Fibroblast of skin of right biceps (primary cell): ENCODE data around the gene PDIA6.

Source experiments
- DNase-seq: peaks from one replicate; pipeline ENCODE4 v3.0.0-alpha.2; 2013

The PDIA6 gene

DNA sequence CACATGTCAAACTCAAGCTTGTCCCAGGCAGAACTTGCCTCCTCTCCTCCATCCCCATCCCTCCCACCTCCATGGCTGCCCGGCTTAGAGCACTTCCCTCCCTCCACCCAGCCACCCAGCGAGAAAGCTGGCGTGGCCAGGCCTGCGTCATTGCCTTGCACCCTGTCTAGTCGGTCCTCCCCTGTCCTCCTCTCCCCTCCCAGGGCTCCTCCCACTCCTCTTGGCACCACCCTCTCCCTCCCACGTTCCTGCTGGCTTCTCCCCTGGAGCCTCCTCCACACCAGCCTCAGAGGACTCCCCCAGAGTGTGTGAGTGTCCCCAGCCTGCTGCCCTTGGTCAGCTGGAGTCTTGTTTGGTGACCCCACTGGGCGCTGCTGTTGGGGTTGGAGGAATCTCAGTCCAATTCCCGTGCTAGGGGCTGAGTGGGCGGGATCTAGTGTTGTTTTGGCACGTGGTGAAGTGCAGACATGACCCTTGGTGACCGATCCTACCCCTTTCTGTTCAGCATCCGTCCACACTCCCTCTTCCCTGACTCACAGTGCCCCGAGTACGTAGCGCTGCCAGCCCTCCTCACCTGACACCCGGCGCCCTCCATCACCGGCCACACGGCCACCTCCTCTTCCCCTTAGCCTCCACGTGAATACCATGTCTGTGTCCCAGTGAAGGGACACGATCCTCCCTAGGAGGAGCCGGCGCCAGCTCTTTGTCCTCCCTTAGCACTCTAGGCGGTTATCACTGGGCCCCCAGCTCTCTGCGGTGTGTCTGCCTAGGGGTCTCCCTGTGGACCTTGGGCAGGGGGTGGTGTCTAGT, 49.7 kb downstream of the PDIA6 start:
- peak; percentile 11 for DNase-seq

DNA sequence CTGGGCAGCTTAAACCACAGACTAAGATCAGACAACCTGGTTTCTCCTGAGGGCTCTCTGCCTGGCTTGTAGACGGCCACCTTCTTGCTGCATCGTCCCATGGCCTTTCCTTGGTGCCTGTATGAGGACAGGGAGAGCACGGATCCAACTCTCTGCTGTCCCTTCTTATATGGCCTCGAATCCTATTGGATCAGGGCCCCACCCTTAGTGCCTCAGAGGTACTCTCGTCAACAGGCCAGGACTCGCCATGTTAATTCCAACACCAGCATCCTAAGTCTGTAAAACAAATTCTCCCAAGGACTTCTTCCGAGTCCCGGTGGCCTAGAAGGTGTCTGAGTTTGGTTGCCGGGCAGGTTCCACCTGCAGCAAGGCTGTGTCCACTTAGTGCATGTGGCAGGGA, 51.0 kb downstream of the PDIA6 start:
- no peak for DNase-seq

DNA sequence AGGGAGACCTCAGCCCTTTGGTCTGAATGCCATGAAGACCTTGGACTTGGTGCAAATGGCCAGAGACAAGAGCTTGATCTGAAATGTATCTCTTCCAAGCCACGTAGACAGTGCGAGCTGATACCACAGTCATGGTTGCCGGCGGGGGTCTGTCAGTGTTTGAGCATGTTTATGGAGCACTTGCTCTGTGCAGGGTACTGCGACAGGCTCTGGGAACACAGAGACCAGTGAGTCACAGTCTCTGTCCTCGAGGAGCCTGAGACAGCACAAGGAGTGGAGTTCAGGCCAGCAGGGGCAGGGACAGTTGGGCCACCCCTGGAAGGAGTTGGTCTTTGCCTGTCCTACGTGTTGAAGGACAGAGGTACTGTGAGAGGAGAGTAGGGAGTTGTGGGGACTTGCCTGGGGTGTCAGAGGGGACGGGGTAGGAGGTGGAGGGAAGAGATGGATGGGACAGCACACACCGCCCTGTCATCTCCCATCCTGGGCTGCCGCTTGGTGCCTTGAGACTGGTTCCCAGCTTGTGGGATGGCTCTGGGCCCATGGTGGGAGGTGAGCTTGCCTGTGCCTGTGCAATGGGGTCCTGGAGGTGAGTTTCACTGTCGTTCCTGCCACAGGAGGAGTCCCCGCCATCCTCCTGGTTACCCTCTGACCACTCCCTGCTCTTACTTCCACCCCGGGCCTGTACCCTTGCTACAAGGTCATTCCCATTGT, 51.6 kb downstream of the PDIA6 start:
- DNase-seq = no peak

DNA sequence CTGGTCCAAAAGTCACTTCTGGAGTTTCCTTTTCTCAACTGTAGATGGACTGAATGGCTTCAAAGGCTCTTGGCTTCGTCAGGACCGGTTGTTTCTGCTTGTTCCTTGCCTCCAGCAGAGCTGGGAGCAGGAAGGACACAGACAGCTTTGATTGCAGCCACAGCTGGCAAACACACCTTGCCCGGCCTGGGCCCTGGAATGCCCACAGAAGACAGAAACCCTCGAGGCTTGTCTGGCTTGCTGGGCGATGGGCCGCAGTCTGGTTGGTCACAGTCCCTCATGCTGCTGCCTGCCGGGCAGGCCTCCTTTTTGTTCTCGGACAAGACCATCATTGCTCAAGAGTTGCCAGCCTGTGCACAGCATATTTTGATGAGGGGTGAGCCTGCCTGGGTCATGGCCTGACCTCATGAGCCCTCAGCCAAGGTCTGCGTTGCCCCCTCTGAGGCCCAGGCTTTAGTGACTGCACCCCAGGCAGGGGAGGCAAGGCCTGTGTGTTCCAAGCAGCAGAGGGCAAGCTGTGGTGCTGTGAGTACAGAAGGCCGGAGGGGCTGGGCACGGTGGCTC, 53.4 kb downstream of the PDIA6 start:
- DNase-seq = no peak

DNA sequence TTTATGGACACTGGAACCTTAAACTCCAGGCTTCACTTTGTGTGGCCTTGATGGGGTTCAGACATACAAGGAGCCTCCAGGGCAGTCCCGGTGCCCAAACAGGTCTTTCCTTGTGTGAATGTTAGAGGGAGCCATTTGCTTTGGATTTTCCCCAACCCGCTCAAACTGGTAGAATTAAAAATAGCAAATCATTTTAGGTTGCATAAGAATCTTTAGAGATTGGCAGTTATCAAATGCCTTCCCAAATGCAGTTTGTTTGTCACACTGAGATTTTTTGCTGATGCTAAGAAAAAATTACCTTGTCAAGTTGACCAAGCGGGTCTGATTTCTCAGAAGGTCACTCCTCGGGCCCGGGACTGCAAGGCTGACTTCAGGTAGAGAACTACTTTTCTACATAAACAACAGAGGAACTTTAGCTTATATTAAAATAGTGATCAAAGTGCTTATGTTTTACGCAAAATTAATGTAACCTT, 54.7 kb downstream of the PDIA6 start:
- no peak for DNase-seq

DNA sequence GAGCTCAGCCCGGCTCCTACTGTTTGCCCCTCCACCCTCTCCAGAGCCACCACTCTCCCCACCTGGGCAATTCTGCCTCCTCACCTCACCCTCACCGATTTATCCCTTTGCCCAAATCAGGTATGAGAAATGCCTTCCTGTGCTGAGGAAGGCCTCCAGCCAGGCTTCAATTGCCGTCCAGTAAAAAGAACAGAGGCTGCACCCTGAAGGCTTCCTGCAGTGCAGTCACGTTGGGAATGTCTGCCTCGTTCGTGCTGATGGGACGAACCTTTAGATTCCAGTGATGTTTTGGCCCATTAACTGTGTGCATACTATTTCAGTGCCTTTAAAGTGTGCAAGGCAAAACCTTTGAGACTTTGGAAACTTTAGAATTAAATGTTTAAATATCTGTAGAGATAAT, 57.0 kb downstream of the PDIA6 start:
- no peak for DNase-seq

DNA sequence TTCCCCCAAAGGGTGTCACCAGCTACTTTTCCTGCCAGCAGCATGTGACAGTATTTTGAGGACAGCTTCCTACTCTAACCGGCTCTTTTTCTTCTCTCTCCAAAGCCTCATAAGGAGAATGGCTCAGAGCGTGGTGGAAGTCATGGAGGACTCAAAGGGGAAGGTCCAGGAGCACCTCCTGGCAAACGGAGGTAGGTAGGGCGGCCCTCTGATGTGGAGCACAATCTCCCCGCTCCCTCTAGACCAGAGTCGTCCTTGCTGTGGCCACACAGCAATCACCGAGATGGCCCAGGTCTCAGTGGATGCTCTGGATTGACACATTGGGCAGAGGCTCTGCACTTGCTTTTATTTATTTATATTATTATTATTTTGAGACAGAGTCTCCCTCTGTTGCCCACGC, 58.7 kb downstream of the PDIA6 start:
- DNase-seq = no peak

DNA sequence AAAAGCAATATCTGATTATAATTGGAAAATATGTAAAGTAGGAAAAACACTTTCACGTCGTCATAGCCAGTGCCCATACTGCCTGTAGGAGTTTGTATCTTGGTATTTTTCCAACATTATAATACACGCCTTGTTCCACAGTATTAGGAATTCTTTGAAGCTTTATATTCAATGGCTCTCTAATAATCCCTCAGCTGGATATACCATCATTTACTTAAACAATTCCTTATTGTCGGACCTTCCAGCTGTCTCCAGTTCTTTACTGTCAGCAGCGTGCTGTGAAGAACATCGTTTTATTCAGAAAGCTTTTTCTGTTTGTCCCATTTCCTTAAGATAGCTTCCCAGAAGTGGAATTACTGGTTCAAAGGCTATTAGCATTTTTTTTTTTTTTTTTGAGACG, 59.4 kb downstream of the PDIA6 start:
- DNase-seq = no peak

DNA sequence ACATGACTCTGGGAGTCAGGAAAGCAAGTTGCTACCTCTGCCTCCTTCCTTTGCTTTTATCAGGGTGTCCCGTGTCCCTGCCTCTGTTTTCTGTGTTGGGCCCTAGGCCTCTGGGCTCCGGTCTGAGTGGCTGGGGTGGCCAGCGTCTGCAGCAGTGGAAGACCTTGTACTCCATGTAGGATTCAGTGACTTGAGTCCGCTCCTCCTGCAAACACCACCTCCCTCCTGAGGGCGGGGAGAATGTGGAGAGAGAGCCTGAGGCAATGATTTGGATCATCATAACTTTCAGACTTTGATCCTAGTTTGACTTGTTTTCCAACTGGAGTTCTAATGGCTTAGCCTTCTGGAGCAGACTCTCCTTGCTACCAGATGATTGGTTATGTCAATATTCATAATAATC, 60.3 kb downstream of the PDIA6 start:
- no peak for DNase-seq

DNA sequence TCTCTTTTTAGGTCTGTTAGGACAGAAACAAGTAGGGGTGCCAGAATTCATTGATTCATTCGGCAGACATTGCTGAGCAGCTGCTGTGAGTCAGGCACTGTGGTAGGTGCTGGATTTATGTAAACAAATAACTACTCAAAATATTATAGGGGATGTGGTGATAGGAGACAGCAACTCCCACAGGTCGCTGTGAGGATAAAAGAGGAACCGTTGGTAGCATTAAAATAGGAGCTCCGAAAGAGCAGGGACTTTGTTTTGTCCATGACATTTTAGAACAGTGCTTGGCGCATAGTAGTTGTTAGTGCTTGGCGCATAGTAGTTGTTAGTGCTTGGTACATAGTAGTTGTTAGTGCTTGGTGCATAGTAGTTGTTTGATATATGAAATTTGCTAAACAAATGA, 62.0 kb downstream of the PDIA6 start:
- DNase-seq = no peak

DNA sequence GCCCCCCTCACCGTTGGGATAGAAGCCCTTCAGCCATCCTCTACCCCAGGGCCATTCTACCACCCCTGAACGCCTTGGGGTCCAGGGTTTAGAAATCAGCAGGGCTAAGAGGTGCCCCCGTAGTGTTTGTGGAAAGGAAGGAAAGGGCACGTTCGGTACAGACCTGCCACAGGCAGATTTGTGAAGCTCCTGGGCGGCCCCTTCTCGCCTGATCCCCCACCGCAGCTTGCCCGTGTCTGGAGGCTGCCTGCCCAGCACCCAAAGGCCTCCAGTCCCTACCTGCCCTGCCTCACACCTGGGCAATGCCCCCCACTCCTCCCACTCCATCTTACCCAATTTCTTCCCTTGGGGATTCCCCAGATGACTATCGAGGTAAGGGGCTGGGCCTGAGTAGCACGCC, 69.9 kb downstream of the PDIA6 start:
- no peak for DNase-seq

DNA sequence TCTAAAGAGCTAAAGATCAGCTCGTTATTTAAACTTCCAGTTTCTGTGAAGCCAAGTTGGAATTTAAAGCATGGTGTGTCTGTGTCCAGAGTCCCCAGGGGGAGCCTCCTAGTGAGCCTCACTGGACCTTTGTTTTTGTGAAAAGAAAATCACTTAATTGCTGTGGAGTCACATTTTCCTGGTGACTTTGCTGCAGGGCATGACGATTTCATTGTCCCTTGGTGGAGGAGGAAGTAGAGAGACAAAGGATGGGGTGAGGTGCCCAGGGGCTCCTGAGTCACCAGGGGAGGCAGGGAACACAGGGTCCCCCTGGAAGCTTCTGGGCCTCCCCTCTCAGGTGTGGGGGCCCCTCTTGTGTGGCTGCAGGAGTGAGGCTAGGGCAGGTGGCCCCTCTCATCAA, 71.4 kb downstream of the PDIA6 start:
- DNase-seq = no peak

DNA sequence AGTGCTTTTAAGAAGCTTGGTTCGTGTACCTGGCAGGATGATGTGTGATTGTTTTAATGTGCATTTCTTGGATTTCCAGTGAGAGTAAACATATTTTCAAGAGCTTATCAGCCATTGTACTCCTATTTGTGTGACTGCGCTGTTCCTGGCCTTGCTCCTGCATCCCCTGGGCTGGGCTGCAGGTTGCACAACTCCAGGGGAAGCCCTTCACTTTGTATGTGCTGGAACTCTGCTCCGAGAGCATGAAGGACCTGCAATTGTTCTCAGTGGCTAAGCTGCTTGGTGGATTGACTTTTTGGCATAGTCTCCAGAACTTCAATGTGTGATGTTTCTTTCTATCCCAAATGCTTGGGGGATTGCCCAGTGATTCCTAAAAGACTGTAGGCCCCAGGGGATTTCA, 72.4 kb downstream of the PDIA6 start:
- DNase-seq = no peak

DNA sequence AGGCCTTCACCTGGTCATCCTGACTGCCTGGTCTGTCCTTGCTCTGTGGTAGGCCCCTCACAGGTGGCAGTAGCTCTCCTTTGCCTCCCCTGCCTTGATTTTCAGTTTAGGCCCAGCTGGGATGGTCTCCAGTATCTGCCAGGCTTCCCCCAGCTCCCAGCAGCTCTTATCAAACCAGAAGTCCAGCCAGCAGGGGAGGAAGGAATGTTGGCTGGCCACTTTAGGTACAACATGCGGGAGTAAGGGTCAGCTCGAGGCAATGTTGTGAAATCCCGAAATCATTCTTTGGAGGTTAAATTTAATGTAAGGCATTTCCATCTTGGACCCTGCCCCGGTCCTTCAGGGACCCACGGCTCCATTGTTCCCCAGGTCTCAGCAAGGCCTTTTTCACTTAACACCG, 74.4 kb downstream of the PDIA6 start:
- no peak for DNase-seq

DNA sequence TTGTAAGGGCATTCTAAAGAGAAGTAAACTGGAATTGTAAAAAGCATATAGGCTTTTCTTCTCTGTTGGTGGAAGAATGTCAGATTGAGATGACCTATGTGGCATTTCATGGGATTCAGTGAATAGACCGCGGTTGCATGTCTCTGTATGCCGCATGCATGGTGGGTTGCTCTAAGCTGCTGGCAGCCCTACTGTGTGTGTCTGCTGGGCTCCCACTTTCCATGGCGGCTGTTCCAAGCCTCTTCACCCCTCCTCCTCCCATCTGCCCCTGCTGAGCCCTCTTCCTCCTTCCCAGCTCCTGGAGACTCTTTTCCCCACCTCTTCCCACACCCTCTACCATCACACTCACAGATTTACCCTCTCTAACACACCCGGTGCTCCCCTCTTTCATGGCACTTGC, 78.6 kb downstream of the PDIA6 start:
- DNase-seq = no peak

DNA sequence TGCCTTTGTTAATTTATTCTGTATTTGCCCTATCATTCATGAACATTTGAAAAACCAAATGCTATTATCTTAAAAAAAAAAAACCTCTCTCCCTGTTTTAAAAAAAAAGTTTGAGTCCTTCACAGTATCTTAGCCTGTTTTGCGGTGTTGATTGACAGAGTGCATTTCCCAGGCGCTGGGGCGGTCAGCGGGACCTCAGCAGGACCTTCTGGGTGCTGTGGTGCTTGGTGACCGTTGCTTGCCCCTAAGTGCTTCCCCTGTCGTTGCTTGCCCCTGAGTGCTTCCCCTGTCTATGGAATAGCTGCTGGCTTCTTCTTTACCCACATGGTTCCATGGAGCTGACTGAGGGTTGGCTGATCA, 79.0 kb downstream of the PDIA6 start:
- DNase-seq = no peak
